Stimulated activated CD8-positive, alpha-beta memory T cell treated with anti-CD3 and anti-CD28 coated beads, Interleukin-12 subunit alpha, Interleukin-12 subunit beta, amount 100 ng/mL, for 24 hours (primary cell): ENCODE measurements around the gene IDH1.
"Not testable (repeated sequence)": the region's sequence is repeated elsewhere in the genome, so short reads cannot be mapped to it uniquely, and the experiment has no call there.

ENCODE experiments used
- DNase-seq: peaks from one replicate; pipeline ENCODE4 v3.0.0-alpha.2; 2020; ENCODE audit errors: extremely low read depth

The IDH1 gene

GRCh38 chr2:208256849-208257813 lies 2.3 kb upstream of the IDH1 start:
- DNase-seq, result not testable (repeated sequence)

- no peak for DNase-seq
Measured at GRCh38 chr2:208256192-208256782, 1.4 kb upstream of the IDH1 start.

- no peak for DNase-seq
Measured at GRCh38 chr2:208255557-208256106, 761 bp upstream of the IDH1 start.

GRCh38 chr2:208254118-208254870 lies 577 bp downstream of the IDH1 start:
- DNase-seq, result peak; percentile 54

GRCh38 chr2:208253600-208254117 lies 1.2 kb downstream of the IDH1 start:
- no peak for DNase-seq

GRCh38 chr2:208252716-208253492 lies 2.0 kb downstream of the IDH1 start:
- DNase-seq, result no peak

- DNase-seq, result no peak
Measured at GRCh38 chr2:208251098-208251497, 3.8 kb downstream of the IDH1 start.

- no peak for DNase-seq
Measured at GRCh38 chr2:208250388-208250787, 4.5 kb downstream of the IDH1 start.

GRCh38 chr2:208249296-208249695 lies 5.6 kb downstream of the IDH1 start:
- DNase-seq, result no peak

- DNase-seq, result no peak
Measured at GRCh38 chr2:208248601-208249000, 6.3 kb downstream of the IDH1 start.

- no peak for DNase-seq
Measured at GRCh38 chr2:208245746-208246145, 9.1 kb downstream of the IDH1 start.

GRCh38 chr2:208244422-208244821 lies 10.4 kb downstream of the IDH1 start:
- DNase-seq, result no peak

GRCh38 chr2:208240619-208241209 lies 14.2 kb downstream of the IDH1 start:
- no peak for DNase-seq

GRCh38 chr2:208239770-208240493 lies 14.9 kb downstream of the IDH1 start:
- no peak for DNase-seq

GRCh38 chr2:208235860-208236259 lies 19.0 kb downstream of the IDH1 start:
- DNase-seq, result no peak

GRCh38 chr2:208234786-208235185 lies 20.1 kb downstream of the IDH1 start:
- no peak for DNase-seq

GRCh38 chr2:208228476-208228875 lies 26.4 kb downstream of the IDH1 start:
- no peak for DNase-seq

GRCh38 chr2:208227581-208228232 lies 27.2 kb downstream of the IDH1 start:
- DNase-seq, result no peak

- DNase-seq, result no peak
Measured at GRCh38 chr2:208224802-208225201, 30.1 kb downstream of the IDH1 start.
